HL-60 (cell line): ENCODE measurements around the gene DRC7.

Experiments used
- CTCF ChIP-seq: IDR thresholded peaks from one replicate; pipeline ENCODE4 v1.5.1; 2011; ENCODE audit warnings: low read length, control low read depth, inconsistent platforms; ENCODE audit not compliant: insufficient read depth
- TF ChIP-seq, protein P1 (sequence below): IDR thresholded peaks from 2 replicates; pipeline ENCODE4 v1.6.1; 2012; ENCODE audit warnings: low read depth; ENCODE audit not compliant: insufficient replicate concordance

- TF ChIP-seq, protein P1, sequence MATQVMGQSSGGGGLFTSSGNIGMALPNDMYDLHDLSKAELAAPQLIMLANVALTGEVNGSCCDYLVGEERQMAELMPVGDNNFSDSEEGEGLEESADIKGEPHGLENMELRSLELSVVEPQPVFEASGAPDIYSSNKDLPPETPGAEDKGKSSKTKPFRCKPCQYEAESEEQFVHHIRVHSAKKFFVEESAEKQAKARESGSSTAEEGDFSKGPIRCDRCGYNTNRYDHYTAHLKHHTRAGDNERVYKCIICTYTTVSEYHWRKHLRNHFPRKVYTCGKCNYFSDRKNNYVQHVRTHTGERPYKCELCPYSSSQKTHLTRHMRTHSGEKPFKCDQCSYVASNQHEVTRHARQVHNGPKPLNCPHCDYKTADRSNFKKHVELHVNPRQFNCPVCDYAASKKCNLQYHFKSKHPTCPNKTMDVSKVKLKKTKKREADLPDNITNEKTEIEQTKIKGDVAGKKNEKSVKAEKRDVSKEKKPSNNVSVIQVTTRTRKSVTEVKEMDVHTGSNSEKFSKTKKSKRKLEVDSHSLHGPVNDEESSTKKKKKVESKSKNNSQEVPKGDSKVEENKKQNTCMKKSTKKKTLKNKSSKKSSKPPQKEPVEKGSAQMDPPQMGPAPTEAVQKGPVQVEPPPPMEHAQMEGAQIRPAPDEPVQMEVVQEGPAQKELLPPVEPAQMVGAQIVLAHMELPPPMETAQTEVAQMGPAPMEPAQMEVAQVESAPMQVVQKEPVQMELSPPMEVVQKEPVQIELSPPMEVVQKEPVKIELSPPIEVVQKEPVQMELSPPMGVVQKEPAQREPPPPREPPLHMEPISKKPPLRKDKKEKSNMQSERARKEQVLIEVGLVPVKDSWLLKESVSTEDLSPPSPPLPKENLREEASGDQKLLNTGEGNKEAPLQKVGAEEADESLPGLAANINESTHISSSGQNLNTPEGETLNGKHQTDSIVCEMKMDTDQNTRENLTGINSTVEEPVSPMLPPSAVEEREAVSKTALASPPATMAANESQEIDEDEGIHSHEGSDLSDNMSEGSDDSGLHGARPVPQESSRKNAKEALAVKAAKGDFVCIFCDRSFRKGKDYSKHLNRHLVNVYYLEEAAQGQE, result no peak
- TF ChIP-seq CTCF, result no peak
Measured at GRCh38 chr16:57765160-57765728, 70.6 kb downstream of the DRC7 start.
